ENCODE data around the gene CDKN3.
"Not testable (repeated sequence)": the region's sequence is repeated elsewhere in the genome, so short reads cannot be mapped to it uniquely, and the experiment has no call there.

The CDKN3 gene

GRCh38 chr14:54423991-54424390, 27.2 kb downstream of the CDKN3 start:
- DNase-seq (ENCODE audit: low read depth in 2 of 2): no peak

- no peak for DNase-seq (ENCODE audit: low read depth in 2 of 2)
Observed at GRCh38 chr14:54424479-54424901, 27.7 kb downstream of the CDKN3 start.

GRCh38 chr14:54425068-54425467, 28.3 kb downstream of the CDKN3 start:
- DNase-seq (ENCODE audit: low read depth in 2 of 2): no peak

- no peak for DNase-seq (ENCODE audit: low read depth in 2 of 2)
Observed at GRCh38 chr14:54425537-54426274, 28.9 kb downstream of the CDKN3 start.

- DNase-seq (ENCODE audit: low read depth in 2 of 2): no peak
Observed at GRCh38 chr14:54427871-54428270, 31.1 kb downstream of the CDKN3 start.

- DNase-seq (ENCODE audit: low read depth in 2 of 2): no peak
Observed at GRCh38 chr14:54428527-54428926, 31.7 kb downstream of the CDKN3 start.

GRCh38 chr14:54435500-54435981, 38.7 kb downstream of the CDKN3 start:
- DNase-seq (ENCODE audit: low read depth in 2 of 2): no peak

GRCh38 chr14:54437954-54438353, 41.1 kb downstream of the CDKN3 start:
- DNase-seq (ENCODE audit: low read depth in 2 of 2): not testable (repeated sequence)

GRCh38 chr14:54438703-54439102, 41.9 kb downstream of the CDKN3 start:
- no peak for DNase-seq (ENCODE audit: low read depth in 2 of 2)

GRCh38 chr14:54440037-54440436, 43.2 kb downstream of the CDKN3 start:
- DNase-seq (ENCODE audit: low read depth in 2 of 2): no peak

GRCh38 chr14:54440476-54440872, 43.7 kb downstream of the CDKN3 start:
- no peak for DNase-seq (ENCODE audit: low read depth in 2 of 2)

- peak; percentile 87 to 90 for DNase-seq (ENCODE audit: low read depth in 2 of 2)
Observed at GRCh38 chr14:54440873-54441868, 44.4 kb downstream of the CDKN3 start, which contains the start of gene CNIH1. Gene CNIH1 (minus strand): TSS chr14:54441374. CDS start chr14:54441327, 47 bp downstream.

GRCh38 chr14:54442961-54443360, 46.2 kb downstream of the CDKN3 start:
- not testable (repeated sequence) for DNase-seq (ENCODE audit: low read depth in 2 of 2)

- DNase-seq (ENCODE audit: low read depth in 2 of 2): no peak
Observed at GRCh38 chr14:54443981-54444380, 47.2 kb downstream of the CDKN3 start.

- no peak for DNase-seq (ENCODE audit: low read depth in 2 of 2)
Observed at GRCh38 chr14:54444681-54445080, 47.9 kb downstream of the CDKN3 start.

GRCh38 chr14:54446161-54446693, 49.4 kb downstream of the CDKN3 start:
- DNase-seq (ENCODE audit: low read depth in 2 of 2): no peak

GRCh38 chr14:54447231-54447692, 50.5 kb downstream of the CDKN3 start:
- no peak for DNase-seq (ENCODE audit: low read depth in 2 of 2)

- no peak for DNase-seq (ENCODE audit: low read depth in 2 of 2)
Observed at GRCh38 chr14:54450535-54450934, 53.7 kb downstream of the CDKN3 start.

- DNase-seq (ENCODE audit: low read depth in 2 of 2): no peak
Observed at GRCh38 chr14:54451121-54451601, 54.4 kb downstream of the CDKN3 start.

GRCh38 chr14:54451961-54452360, 55.2 kb downstream of the CDKN3 start:
- no peak for DNase-seq (ENCODE audit: low read depth in 2 of 2)

GRCh38 chr14:54453252-54453651, 56.4 kb downstream of the CDKN3 start:
- no peak for DNase-seq (ENCODE audit: low read depth in 2 of 2)

GRCh38 chr14:54453990-54454389, 57.2 kb downstream of the CDKN3 start:
- not testable (repeated sequence) for DNase-seq (ENCODE audit: low read depth in 2 of 2)
